WTC11 (cell line): ENCODE measurements around the gene CIDEB. TPM values are rescaled to one million over a fixed set of nuclear protein-coding genes. Genes with fewer than 3 reads are reported as not detected.

Experiments
- ATAC-seq: fragments of 200-7000 bp; cut with Tn5 transposase; 2 replicates; pipeline ENCODE4 v1.10.0; 2021; ENCODE audit warnings: mild to moderate bottlenecking, moderate library complexity
- CTCF ChIA-PET: fragments of 300-600 bp; sonication (Branson Sonifier 250); formaldehyde crosslinking; loops from one replicate; lab custom pipeline; 2021; ENCODE audit warnings: antibody characterized with exemption; lab: Charles Lee
- POLR2A ChIA-PET: fragments of 350-600 bp; sonication (Branson Sonifier 250); formaldehyde crosslinking; loops from one replicate; lab custom pipeline; 2021; ENCODE audit warnings: antibody characterized with exemption; lab: Charles Lee
- DNase-seq: peaks from one replicate; pipeline ENCODE4 v3.0.0; 2021; ENCODE audit warnings: low spot score
- H3K27ac Mint-ChIP-seq: 2 replicates; pipeline ENCODE4 v1.8.0; 2021; ENCODE audit warnings: mixed read lengths
- H3K27me3 Mint-ChIP-seq: 2 replicates; pipeline ENCODE4 v1.8.0; 2021; ENCODE audit warnings: low read depth, mild to moderate bottlenecking, moderate library complexity, mixed read lengths
- H3K36me3 Mint-ChIP-seq: 2 replicates; pipeline ENCODE4 v1.8.0; 2021; ENCODE audit warnings: mixed read lengths
- H3K4me1 Mint-ChIP-seq: 2 replicates; pipeline ENCODE4 v1.8.0; 2022; ENCODE audit warnings: mixed read lengths
- H3K4me3 Mint-ChIP-seq: 2 replicates; pipeline ENCODE4 v1.8.0; 2021; ENCODE audit warnings: mild to moderate bottlenecking, moderate library complexity, mixed read lengths
- H3K9me3 Mint-ChIP-seq: 2 replicates; pipeline ENCODE4 v1.8.0; 2021; ENCODE audit warnings: mixed read lengths
- EMX1 ChIP-seq: fragments of 250-450 bp; sonication (Bioruptor Pico); IDR thresholded peaks from 2 replicates; pipeline ENCODE4 v1.8.0; 2021; ENCODE audit warnings: mild to moderate bottlenecking
- ESRRA ChIP-seq: sonication (generic); formaldehyde crosslinking; IDR thresholded peaks from 2 replicates; pipeline ENCODE4 v1.8.1; 2022; ENCODE audit warnings: mild to moderate bottlenecking, missing genetic modification reagents, borderline replicate concordance
- FOXJ3 ChIP-seq: sonication (generic); formaldehyde crosslinking; IDR thresholded peaks from 2 replicates; pipeline ENCODE4 v1.9.0; 2021; ENCODE audit warnings: missing genetic modification reagents, mild to moderate bottlenecking, borderline replicate concordance
- GABPB1 ChIP-seq: sonication (generic); formaldehyde crosslinking; IDR thresholded peaks from 2 replicates; pipeline ENCODE4 v1.8.1; 2023; ENCODE audit warnings: mild to moderate bottlenecking, missing genetic modification reagents
- NR2C2 ChIP-seq: sonication (generic); formaldehyde crosslinking; IDR thresholded peaks from 2 replicates; pipeline ENCODE4 v1.8.0; 2022; ENCODE audit warnings: mild to moderate bottlenecking, missing genetic modification reagents
- SP1 ChIP-seq: sonication (generic); formaldehyde crosslinking; conservative IDR thresholded peaks from 2 replicates; pipeline ENCODE4 v1.8.1; 2022; ENCODE audit warnings: missing genetic modification reagents
- TEAD4 ChIP-seq: sonication (generic); formaldehyde crosslinking; IDR thresholded peaks from 2 replicates; pipeline ENCODE4 v1.8.0; 2022; ENCODE audit warnings: mild to moderate bottlenecking, missing genetic modification reagents
- ZNF416 ChIP-seq: fragments of 250-450 bp; sonication (Bioruptor Pico); IDR thresholded peaks from 2 replicates; pipeline ENCODE4 v1.9.0; 2021; ENCODE audit warnings: mild to moderate bottlenecking, inconsistent platforms
- ZNF423 ChIP-seq: fragments of 250-450 bp; sonication (Bioruptor Pico); IDR thresholded peaks from 2 replicates; pipeline ENCODE4 v2.1.2; 2022; ENCODE audit warnings: mild to moderate bottlenecking, moderate library complexity
- ZNF671 ChIP-seq: fragments of 250-450 bp; sonication (Bioruptor Pico); IDR thresholded peaks from 2 replicates; pipeline ENCODE4 v1.8.0; 2021; ENCODE audit warnings: mild to moderate bottlenecking
- total RNA-seq: library from RNA; stranded (reverse); gene quantifications from 3 replicates; pipeline ENCODE4 v1.2.3, GENCODE V29; 2021
- TF ChIP-seq, protein P1 (sequence below): sonication (generic); formaldehyde crosslinking; IDR thresholded peaks from 2 replicates; pipeline ENCODE4 v1.8.1; 2022; ENCODE audit warnings: mild to moderate bottlenecking, missing genetic modification reagents, moderate library complexity, borderline replicate concordance
- TF ChIP-seq, protein P2 (sequence below): sonication (generic); formaldehyde crosslinking; IDR thresholded peaks from 2 replicates; pipeline ENCODE4 v1.8.0; 2023; ENCODE audit warnings: missing genetic modification reagents
- TF ChIP-seq, protein P3 (sequence below): fragments of 250-450 bp; sonication (Bioruptor Pico); IDR thresholded peaks from 2 replicates; pipeline ENCODE4 v1.8.0; 2021; ENCODE audit warnings: mild to moderate bottlenecking
- TF ChIP-seq, protein P4 (sequence below): fragments of 250-450 bp; sonication (Bioruptor Pico); IDR thresholded peaks from 2 replicates; pipeline ENCODE4 v2.1.2; 2022; ENCODE audit warnings: mild to moderate bottlenecking, moderate library complexity
- TF ChIP-seq, protein P5 (sequence below): sonication (generic); formaldehyde crosslinking; IDR thresholded peaks from 2 replicates; pipeline ENCODE4 v1.8.1; 2023; ENCODE audit warnings: mild to moderate bottlenecking, missing genetic modification reagents
- TF ChIP-seq, protein P6 (sequence below): fragments of 250-450 bp; sonication (Bioruptor Pico); IDR thresholded peaks from 2 replicates; pipeline ENCODE4 v1.9.0; 2021; ENCODE audit warnings: moderate library complexity, mild to moderate bottlenecking, inconsistent platforms, borderline replicate concordance
- TF ChIP-seq, protein P7 (sequence below): fragments of 250-450 bp; sonication (Bioruptor Pico); conservative IDR thresholded peaks from 2 replicates; pipeline ENCODE4 v1.9.0; 2021; ENCODE audit warnings: mild to moderate bottlenecking

CIDEB gene
- total RNA-seq, 1 experiment from 2014 or later, result 4.7 TPM

DNA sequence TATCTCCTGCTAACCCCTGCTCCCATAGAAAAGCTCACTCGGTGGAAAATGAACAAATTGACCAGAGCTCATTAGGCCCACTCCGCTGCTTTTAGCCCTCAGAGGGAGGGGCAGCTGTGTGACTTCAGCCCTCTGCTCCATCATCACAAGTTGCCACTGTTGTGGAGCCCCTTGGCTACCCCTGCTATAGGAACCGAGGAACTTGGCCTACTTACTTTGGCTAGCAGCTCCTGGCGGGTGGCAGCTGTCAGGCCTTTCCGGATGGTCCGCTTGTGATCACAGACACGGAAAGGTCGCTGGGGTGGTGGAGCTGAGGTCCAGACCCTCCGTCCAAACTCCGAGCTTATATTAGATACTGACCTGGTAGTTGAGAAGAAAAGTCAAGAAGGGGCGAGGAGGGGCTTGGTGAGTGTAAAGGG lies 612 bp downstream of the CIDEB start:
- peaks cover 47% of the 10 kb centered on the region for H3K36me3 Mint-ChIP-seq
- H3K4me3 Mint-ChIP-seq, result no peak overlapping the region
- POLR2A ChIA-PET, result interaction anchor here (0.7 to 1.7 kb wide), 2 partner anchors 65 to 146 kb away, joined by 3 to 8 read pairs; partner anchors contain the start of gene TINF2

DNA sequence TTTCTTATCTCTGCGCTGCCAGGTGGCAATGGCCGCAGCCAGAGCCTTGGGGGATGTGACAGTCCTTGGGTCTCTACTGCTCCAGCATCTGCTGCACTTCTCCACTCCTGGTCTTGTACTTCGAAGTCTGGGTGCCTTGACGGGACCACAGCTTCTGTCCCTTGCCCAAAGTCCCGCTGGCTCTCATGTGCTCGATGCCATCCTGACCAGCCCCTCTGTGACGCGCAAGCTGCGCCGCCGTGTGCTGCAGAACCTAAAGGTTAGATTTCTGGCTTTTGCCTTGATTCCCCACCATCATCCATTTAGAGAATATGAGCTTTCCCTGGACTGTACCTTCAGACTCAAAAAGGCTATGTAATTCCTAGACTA lies 3.8 kb downstream of the CIDEB start:
- Mint-ChIP-seq H3K4me3 (no peak overlapping the region), H3K27me3 (0 out of 2 replicates have a peak, but pooled peaks cover 3% of the 10 kb centered on the region), H3K4me1 (peaks cover 13% of the 10 kb centered on the region), H3K9me3 (no peaks in the 10 kb centered on the region), H3K27ac (no peak overlapping the region), H3K36me3 (peaks cover 53% of the 10 kb centered on the region)
- DNase-seq (no peak), ATAC-seq (no peak)
- TF ChIP-seq, protein P1, sequence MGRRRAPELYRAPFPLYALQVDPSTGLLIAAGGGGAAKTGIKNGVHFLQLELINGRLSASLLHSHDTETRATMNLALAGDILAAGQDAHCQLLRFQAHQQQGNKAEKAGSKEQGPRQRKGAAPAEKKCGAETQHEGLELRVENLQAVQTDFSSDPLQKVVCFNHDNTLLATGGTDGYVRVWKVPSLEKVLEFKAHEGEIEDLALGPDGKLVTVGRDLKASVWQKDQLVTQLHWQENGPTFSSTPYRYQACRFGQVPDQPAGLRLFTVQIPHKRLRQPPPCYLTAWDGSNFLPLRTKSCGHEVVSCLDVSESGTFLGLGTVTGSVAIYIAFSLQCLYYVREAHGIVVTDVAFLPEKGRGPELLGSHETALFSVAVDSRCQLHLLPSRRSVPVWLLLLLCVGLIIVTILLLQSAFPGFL, result no peak
- TF ChIP-seq, protein P2, sequence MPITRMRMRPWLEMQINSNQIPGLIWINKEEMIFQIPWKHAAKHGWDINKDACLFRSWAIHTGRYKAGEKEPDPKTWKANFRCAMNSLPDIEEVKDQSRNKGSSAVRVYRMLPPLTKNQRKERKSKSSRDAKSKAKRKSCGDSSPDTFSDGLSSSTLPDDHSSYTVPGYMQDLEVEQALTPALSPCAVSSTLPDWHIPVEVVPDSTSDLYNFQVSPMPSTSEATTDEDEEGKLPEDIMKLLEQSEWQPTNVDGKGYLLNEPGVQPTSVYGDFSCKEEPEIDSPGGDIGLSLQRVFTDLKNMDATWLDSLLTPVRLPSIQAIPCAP, result no peak
- TF ChIP-seq EMX1 (CRISPR knock-in tag) (no peak), ZNF671 (no peak)
- TF ChIP-seq, protein P3, sequence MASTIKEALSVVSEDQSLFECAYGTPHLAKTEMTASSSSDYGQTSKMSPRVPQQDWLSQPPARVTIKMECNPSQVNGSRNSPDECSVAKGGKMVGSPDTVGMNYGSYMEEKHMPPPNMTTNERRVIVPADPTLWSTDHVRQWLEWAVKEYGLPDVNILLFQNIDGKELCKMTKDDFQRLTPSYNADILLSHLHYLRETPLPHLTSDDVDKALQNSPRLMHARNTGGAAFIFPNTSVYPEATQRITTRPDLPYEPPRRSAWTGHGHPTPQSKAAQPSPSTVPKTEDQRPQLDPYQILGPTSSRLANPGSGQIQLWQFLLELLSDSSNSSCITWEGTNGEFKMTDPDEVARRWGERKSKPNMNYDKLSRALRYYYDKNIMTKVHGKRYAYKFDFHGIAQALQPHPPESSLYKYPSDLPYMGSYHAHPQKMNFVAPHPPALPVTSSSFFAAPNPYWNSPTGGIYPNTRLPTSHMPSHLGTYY (CRISPR knock-in tag), result no peak
- ChIA-PET CTCF (no interaction called here), POLR2A (no interaction called here)

More for the DNA sequence above, 612 bp downstream of the CIDEB start:
- H3K4me1 Mint-ChIP-seq, result peaks cover 15% of the 10 kb centered on the region
- CTCF ChIA-PET, result interaction anchor here (0.9 to 6.8 kb wide), 20 partner anchors 9 to 135 kb away, joined by 3 to 97 read pairs (median 10); partner anchors contain the start of genes ADCY4, CBLN3, DHRS1 and KHNYN
- ATAC-seq (no peak), DNase-seq (no peak)
- H3K27ac Mint-ChIP-seq, result peak overlapping the region; percentile 49; the same call in 1 of the 2 replicates
- peaks cover 8% of the 10 kb centered on the region for H3K27me3 Mint-ChIP-seq
- no peak for TF ChIP-seq NR2C2 (CRISPR knock-in tag)
- TF ChIP-seq, protein P4, sequence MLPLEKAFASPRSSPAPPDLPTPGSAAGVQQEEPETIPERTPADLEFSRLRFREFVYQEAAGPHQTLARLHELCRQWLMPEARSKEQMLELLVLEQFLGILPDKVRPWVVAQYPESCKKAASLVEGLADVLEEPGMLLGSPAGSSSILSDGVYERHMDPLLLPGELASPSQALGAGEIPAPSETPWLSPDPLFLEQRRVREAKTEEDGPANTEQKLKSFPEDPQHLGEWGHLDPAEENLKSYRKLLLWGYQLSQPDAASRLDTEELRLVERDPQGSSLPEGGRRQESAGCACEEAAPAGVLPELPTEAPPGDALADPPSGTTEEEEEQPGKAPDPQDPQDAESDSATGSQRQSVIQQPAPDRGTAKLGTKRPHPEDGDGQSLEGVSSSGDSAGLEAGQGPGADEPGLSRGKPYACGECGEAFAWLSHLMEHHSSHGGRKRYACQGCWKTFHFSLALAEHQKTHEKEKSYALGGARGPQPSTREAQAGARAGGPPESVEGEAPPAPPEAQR (CRISPR knock-in tag), result no peak
- H3K9me3 Mint-ChIP-seq, result no peaks in the 10 kb centered on the region

DNA sequence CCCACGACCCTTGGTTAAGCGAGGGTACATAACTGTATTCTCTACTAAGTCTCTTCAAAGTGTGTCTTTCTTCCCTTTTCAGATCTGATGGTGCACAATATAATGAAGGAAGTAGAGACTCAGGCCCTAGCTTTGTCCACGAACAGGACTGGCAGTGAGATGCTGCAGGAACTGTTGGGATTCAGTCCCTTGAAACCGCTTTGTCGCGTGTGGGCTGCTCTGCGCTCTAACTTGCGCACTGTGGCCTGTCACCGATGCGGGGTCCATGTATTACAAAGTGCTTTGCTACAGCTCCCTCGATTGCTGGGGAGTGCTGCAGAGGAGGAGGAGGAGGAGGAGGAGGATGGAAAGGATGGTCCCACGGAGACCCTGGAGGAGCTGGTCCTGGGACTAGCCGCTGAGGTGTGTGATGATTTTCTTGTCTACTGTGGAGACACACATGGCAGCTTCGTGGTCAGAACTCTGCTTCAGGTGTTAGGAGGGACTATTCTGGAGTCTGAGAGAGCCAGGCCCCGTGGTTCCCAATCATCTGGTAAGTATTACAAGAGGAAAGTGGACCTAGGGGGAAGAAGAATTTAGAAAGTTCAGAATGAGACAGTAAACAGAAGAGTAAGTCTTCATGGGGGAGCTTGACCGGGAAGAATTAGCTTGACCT lies 7.3 kb downstream of the CIDEB start:
- Mint-ChIP-seq H3K36me3 (peaks cover 38% of the 10 kb centered on the region), H3K4me3 (peak overlapping the region; percentile 91), H3K4me1 (peaks cover 19% of the 10 kb centered on the region), H3K27ac (no peak overlapping the region; the same call in 1 of the 2 replicates), H3K9me3 (no peaks in the 10 kb centered on the region), H3K27me3 (0 out of 2 replicates have a peak, but pooled peaks cover 3% of the 10 kb centered on the region)
- ChIA-PET CTCF (interaction anchor here (0.6 to 8.2 kb wide), 17 partner anchors 7 to 242 kb away, joined by 3 to 165 read pairs (median 12); partner anchors contain the start of genes CHMP4A, CIDEB, IRF9 and LTB4R), POLR2A (interaction anchor here (0.5 to 3.6 kb wide), 7 partner anchors 8 to 131 kb away, joined by 3 to 20 read pairs (median 8); partner anchors contain the start of genes CIDEB, LTB4R2, RABGGTA and TINF2)
- no peak for DNase-seq
- no peak for ATAC-seq
- TF ChIP-seq TEAD4 (no peak), FOXJ3 (CRISPR knock-in tag) (no peak), SP1 (CRISPR knock-in tag) (no peak), GABPB1 (CRISPR knock-in tag) (no peak), ZNF416 (CRISPR knock-in tag) (no peak), ZNF423 (CRISPR knock-in tag) (no peak), ESRRA (CRISPR knock-in tag) (no peak)
- TF ChIP-seq, protein P3 (CRISPR knock-in tag), result no peak
- TF ChIP-seq, protein P4 (CRISPR knock-in tag), result no peak
- TF ChIP-seq, protein P5, sequence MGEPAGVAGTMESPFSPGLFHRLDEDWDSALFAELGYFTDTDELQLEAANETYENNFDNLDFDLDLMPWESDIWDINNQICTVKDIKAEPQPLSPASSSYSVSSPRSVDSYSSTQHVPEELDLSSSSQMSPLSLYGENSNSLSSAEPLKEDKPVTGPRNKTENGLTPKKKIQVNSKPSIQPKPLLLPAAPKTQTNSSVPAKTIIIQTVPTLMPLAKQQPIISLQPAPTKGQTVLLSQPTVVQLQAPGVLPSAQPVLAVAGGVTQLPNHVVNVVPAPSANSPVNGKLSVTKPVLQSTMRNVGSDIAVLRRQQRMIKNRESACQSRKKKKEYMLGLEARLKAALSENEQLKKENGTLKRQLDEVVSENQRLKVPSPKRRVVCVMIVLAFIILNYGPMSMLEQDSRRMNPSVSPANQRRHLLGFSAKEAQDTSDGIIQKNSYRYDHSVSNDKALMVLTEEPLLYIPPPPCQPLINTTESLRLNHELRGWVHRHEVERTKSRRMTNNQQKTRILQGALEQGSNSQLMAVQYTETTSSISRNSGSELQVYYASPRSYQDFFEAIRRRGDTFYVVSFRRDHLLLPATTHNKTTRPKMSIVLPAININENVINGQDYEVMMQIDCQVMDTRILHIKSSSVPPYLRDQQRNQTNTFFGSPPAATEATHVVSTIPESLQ, result no peak
- TF ChIP-seq, protein P6, sequence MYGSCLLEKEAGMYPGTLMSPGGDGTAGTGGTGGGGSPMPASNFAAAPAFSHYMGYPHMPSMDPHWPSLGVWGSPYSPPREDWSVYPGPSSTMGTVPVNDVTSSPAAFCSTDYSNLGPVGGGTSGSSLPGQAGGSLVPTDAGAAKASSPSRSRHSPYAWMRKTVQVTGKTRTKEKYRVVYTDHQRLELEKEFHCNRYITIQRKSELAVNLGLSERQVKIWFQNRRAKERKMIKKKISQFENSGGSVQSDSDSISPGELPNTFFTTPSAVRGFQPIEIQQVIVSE (CRISPR knock-in tag), result no peak
- TF ChIP-seq, protein P7, sequence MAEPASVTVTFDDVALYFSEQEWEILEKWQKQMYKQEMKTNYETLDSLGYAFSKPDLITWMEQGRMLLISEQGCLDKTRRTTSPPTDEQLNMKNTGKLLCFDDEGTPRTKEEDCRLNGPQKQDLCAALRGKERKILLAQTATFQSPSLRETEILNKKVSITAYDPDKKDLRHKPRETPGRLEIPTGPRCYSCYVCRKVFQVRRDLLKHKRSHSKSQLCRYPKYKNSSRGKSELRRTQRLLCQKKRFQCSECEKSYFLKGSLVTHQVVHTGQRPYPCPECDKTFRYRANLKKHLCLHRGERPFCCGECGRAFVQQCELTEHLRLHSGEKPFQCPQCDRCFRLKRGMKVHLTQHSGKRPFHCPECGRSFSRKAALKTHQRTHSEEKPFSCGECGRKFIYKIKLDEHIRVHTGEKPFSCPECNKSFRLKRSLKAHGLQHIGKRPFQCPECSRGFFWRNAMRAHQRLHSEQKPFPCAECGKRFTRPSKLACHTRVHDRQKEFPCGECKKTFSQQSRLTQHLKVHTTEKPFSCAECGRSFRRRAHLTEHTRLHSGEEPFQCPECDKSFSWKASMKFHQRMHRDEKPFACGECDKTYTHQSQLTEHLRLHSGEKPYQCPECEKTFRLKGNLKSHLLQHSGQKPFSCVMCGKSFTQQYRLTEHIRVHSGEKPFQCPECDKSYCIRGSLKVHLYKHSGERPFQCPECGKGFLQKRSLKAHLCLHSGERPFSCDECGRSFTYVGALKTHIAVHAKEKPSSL (CRISPR knock-in tag), result no peak
